ENCODE results near the gene PPP1R36.
A peak's percentile ranks its signal among the peaks of the same experiment; 100 is the strongest.
"Not testable (repeated sequence)": the region's sequence is repeated elsewhere in the genome, so short reads cannot be mapped to it uniquely, and the experiment has no call there.

The PPP1R36 gene, protein sequence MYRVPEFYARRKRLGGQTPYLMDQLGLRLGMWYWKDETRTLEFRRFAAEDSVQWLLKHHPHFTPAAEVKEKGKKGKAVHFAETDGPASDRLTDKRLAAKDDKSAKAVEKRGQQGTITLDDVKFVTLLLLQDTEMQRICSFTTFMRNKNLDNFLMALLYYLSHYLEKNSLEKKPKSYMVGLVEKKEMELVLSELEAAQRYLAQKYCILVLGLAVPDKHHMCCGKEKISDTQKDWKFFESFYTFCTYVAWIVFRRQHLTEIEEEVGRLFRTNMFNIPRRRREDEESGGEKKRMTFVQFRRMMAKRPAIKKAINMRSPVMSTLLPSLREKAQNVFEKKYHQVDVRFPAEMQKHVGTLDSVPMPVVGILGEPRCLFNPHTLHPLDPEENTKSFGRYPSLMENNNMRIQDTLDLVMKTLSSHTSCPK

DNA sequence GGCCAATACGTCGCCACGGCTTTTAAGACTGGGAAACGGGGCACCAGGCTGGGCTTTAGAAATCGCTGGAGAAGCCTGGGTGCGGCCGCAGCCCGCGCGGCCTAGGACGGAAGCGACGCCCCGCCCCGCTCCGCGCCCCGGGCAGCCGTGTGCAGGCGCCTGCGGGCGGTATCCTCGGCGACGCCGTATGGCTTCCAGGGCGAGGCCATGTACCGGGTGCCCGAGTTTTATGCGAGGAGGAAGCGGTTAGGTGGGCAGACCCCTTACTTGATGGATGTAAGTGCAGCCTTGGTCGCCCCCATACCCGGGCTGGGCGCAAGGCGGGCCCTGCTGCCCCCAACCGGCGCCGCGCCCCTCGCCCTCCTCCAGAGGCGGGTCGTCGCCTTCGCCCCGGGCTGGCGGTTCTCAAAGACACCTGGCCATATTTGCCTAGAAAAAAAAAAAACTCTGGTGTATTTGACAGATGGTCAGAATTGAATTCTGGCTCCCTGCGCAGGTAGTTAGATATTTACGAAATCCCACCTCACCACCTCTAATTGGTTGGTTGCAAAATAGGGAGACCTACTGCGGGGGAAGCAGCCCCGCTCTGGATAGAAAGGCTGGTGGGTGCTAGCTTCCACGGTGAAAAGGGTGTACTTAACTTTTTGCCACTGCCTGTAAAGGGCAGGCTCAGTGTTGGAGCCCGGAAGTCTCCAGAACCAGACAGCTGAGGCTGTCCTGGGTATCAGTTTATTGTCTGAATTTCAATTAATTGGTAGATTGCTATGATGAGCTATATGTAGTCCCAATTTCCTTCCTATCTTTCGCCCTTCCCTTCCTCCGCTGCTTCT, at the start of gene PPP1R36:
TSS of gene PPP1R36 (plus strand) at position 171 of the 830 bp plus-strand sequence. CDS start at position 208, 37 bp downstream.
- no peak for DNase-seq (ENCODE audit: low spot score)

DNA sequence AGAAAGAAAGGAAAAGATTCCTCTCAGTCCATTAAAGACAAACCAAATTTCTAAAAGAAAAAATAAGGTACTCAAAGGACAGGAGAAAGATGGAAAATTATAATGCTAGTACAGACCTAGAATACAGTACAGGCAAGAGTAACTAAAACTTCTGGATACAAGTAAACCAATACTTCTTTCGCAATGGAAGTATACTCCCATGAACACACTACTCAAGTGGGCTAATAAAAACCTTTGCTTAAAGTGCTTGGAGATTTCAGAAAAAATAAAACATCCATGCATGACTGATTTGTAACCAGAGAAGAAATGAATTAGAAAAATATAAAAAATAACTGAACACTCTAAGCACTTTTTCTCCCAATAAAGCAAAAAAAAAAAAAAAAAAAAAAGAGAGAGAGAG, 49.7 kb upstream of the PPP1R36 start:
- no peak for DNase-seq (ENCODE audit: low spot score)

DNA sequence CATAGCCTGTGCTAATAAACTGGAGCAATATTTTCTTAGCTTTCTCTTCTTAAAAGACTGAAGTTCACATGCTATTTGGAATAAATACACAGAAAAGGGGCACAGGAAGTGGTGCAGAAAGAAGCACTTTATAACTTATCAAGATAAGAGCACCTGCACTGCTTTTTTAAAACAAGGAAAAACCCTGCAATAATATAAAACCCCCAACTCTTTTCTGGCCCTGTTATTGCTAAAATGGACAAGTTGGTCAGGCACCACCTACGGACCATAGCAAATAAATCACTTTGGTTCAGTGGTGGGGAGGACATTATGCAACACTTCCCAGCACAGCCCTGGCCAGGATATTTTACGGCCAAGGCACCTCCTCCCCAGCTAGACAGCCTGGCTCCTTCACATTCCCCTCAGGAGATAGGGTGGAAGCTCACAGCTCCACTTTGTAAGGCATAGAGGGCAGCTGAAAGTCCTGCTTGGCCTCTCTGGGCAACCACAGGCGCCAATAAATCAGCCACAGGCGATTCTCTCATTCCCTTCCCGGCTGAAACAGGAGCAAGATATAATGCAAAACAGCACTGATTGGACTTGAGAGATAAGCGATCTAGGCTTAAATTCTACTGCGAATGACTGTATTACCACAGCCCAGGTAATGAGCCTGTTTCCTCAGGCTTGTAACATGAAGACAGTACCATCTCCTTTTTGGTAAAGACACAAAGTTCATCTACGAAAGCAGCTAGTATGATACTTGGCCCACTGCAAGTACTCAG, 48.2 kb upstream of the PPP1R36 start:
- DNase-seq (ENCODE audit: low spot score) = peak; percentile 35

DNA sequence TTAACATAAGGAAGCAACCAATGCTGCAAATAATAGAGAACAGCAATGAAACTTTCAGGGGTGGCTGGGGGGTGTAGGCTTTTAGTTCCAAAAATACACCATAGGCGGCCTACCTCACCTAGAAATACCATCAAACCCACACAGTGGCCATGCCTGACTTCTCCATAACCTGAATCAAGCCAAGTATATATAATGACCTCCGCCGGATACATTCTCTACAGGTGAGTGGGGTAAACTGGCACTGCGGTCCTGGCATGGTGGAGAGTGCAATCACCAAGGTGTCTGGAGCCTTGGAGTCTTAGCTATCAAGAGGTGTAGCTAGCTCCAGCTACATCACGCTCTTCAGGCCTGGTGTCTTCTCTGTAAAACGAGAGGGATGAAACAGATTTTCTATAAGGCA, 47.3 kb upstream of the PPP1R36 start:
- no peak for DNase-seq (ENCODE audit: low spot score)

DNA sequence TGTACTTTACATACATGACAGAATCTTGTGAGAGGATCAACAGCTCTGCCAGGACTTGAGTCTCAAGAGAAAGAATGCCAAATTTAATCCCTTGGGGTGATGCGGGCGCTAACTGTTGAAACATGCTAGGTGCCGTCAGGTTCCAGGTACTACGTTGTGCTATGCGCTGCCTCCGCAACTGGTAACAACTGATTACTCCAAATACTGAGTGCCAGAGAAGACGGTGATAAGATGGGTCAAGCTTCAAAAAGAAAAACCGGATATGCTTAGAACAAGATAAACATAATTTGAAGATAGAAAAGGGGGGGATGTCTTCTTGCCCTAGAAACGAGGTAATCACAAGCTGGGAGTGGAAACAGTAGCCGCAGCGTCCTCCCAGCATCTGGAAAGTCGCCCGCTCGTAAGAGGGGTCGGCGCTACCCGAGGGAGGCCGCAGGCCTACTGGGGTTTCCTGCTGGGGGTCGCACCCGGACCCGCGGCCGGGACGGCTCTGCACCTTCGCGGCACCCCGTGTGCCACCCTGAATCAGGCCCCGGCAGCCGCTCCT, 46.8 kb upstream of the PPP1R36 start:
- peak; percentile 17 for DNase-seq (ENCODE audit: low spot score)

DNA sequence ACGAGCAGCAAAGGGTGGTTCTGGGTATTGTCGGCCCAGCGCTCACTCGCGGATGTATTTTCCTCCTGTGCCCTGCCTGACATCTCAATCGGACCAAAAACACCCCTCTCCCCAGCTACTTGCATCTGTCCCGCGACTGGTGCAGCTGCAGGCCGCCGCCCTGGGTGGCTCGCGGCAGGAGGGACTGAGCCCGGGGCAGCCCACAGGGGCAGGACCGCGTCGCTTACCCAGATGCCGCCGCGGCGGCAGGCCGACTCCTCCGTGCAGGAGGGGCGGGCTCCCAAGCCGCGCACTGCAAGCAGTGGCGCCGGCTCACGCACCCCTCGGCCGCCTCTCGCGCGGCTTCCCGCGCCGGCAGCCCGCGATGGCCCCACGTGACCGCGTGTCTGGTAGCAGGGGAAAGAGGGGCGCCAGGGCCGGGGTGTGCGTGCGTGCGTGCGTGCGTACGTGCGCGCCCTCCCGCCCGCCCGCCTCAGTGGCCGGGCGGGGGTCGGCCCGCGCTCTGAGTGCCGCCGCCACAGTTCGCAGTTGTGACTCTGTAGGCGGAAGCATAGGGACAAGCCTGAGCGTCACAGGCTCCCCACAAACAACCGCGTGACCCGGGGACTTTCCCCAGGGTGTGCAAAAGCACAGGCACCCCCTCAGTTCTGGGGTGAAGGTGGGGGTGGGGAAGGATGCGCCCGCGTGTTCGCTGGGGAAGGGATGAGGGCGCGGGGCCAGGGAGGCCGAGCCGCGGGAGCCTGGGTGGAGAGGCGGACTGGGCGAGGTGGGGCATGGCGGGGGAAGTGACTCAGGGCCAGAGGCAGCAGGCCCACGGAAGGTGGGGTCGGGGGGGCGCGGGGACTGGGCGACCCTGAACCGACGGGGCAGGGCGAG, 46.1 kb upstream of the PPP1R36 start, which contains the start of gene ZBTB25:
TSS of gene ZBTB25 (minus strand) at position 405 of the 876 bp plus-strand sequence. CDS start 13,305 bp downstream, outside the sequence.
- peak; percentile 82 for DNase-seq (ENCODE audit: low spot score)

DNA sequence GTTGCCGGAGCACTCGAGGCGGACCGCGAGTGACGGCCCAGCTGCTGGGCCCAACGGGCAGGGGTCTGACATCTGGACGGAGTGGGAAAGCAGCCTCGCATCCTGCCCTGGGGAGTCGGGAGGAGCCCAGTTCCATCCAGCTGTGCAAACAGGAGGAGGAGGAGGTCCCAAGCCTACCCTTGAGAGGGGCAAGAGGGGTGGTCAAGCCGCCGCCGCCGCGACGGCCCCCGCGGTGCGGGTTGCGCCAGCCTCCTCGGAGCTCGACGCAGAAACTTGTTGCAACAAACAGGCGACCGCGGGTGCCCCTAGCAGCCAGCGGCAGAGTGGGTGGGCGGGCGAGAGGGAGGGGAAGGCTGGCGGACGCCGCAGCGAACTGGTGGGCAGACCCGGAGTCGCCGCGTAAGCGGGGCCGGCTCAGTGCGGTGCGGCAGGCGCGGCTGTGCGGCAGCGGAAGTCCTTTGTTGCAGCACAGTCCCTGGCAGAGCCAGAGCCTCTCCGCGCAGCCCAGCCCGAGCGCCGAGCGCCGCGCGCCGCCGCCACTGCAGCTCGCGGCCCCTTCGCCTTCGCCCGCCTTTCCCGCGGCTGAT, 45.4 kb upstream of the PPP1R36 start, which contains the start of gene ZBTB1:
TSS of gene ZBTB1 (plus strand) at position 461 of the 587 bp plus-strand sequence. CDS start 16,735 bp downstream, outside the sequence.
- DNase-seq (ENCODE audit: low spot score) = peak; percentile 76

DNA sequence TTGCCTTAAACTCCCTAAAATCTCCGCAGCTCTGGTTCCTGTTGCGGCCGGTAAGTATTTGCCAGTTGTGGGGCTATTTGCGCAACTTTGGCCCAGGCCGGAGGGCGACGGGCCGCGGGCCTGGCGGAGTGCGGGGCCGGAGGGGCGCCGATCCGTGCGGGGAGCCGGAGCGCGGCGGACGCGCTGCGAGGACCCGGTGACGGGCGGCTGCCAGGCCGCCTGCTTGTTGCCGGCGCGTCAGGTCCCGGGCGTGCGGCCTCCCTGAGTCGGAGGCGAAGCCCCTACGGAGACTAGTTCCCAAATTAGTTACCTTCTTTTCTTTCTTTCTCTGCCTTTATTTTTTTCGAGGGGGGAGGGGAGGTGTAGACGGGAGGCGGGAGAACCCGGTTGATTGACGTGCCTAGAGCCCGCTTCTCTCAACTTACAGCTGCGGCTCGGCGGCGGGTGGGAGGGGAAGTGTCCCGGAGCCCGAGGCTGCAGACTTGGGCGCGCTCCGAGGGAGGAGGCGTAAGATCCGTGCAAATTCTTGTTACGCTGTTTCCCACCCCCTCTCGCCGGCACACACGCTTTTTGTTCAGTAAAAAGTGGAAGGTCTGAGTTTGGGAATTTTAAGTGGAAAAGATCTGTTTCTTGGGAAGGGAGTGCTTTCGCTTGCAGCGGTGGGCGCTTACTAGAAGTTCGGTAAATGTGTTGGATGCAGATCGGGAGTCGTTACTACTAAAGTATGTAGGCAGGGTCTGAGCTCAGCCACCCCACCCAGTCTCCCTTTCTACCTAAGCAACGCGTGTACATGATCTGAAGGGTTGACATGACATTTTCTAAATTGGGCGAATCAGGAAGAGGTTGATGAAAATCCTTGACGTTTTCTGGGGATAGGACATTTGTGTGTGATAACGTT, 44.6 kb upstream of the PPP1R36 start:
- DNase-seq (ENCODE audit: low spot score) = peak; percentile 84

DNA sequence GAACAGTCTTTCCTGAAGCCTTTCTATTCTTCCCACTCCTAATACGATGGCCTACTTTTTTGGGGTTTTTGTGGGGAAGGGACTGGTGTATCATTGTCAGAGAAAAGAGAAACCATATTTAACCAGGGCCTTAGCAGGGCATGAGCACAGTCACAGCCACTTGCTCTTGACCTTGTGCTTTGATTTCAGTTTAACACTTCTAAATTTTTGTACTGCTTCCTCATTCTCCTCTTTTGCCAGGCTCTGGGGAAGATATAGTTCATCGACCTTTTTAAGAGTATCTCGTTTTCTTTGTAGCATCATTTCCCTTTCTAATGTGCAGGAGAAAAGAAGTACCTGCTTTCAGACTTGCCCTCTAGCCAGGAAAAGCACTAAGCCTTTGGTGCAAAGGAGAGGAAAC, 43.0 kb upstream of the PPP1R36 start:
- no peak for DNase-seq (ENCODE audit: low spot score)

DNA sequence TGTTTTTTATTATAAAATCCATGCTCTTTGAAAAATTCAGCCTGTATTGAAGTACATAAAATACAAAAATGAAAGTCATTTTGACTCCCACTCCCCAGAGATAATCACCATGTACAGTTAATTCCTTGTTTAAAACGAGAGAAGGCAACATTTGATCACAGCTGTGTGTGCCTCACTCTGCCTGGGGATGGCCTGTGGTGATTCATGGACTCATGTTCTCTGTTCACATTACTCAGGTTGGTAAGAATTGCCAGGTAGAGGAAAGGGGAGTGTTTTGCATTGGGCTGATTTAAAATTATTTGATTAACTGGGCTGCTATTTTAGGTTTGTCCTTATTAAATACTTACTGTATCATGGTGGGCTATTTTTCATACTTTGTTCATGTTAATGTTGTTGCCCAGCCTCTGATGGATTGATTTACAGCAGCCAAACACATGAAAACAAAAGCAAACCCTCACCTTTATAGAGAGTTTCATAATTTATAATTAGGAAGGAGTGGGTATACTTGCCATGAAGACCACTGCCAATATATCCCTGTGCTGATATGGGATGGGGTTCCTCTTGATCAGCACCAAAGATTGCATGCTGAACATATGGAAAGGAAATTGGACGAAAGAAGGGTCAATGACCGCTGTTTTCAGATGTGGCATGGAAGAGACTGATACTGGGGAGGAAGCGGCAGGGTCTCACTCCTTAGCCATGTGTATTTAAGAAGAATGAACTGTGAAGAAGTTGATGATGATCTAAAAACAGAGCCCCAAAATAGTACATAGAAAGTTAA, 42.2 kb upstream of the PPP1R36 start:
- DNase-seq (ENCODE audit: low spot score) = peak; percentile 9

DNA sequence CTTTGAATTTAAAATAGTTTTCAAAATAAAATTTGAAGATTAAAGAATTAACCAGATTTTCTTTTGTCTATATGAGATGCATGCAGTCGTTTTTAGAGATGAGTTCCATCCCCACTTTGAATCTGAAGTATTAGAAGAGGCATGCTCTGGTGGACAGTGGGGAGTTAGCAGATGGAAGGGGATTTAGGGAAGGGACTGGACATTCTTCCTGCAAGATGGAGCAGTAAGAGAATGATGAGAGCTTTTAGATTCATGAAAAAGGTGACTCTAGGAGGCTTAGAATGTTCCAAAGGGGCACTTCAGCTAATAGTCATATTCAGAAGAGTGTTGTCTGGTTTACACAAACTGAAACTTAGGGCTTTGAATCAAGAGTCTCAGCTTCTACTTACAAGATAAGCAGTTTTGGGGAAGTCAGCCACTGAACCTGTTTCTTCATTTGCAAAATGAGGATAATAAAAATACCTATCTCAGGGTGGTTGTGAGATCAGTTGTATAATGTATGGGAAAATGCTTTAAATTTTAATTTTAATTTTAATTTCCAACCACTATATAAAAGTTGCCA, 41.5 kb upstream of the PPP1R36 start:
- no peak for DNase-seq (ENCODE audit: low spot score)

DNA sequence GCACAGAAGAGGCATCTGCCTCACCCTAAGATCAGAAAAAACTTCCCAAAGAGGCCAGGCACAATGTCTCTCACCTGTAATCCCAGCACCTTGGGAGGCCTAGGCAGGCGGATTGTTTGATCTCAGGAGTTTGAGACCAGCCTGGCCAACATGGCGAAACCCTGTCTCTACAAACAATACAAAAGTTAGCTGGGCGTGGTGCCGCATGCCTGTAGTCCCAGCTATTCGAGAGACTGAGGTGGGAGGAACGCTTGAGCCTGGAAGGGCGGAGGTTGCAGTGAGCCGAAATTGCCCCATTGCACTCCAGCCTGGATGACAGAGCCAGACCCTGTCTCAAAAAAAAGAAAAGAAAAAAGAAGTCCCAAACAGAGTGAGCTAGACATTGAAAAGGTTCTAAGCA, 40.7 kb upstream of the PPP1R36 start:
- DNase-seq (ENCODE audit: low spot score) = no peak

DNA sequence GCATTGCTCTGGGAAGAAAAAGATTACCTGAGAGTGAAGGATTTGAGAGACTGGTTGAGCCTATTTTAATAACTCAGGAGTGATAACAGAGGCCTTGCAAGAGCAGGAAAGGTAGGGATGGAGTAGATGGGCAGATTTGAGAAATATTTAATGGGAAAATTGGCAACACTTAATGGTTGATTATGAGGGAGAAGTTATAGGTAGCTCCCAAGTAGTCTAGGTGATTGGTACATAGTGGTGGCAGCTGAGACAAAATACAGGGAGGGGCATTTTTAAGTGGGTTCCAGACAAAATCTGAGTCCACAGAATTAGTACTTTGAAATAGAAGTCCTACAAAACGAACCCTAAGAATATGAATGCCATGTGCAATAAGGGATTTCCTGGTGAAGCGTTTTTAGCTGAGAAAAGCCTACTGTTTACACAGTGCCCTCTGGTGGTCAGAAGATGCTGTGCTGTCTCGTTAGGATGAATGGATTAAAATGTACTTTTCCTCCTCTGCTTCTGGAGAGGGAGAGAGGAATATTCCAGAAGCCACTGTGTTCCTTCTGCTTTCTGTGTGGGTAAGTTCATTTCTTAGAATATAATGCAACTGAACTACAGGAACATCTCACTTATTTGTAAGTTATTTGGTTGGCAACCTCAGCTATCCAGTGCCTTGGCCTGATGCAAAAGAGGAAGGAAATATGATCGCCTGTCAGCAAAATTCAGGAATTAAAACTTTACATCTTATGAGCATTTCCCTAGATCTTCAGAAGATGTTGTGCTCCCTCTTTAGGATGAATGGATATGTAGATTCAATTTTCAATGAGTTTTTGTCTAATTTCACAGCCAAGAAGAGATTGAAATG, 38.7 kb upstream of the PPP1R36 start:
- peak; percentile 39 for DNase-seq (ENCODE audit: low spot score)

DNA sequence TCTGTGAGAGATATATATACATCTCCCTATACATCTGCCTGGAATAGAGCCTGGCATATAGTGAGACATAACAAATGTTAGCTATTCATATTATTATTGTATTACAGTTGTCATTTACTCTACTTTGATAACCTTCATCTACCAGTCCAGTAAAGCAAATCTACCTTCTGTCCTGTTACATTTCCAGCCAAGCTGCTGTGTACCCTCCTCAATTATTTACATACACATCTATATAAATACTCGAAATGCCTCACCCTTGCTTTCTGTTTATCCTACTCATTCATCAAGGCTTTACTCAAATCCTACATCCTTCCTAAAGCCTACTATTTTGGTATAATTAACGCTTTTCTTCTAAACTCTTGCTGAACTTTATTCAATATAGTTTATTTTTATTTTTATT, 36.5 kb upstream of the PPP1R36 start:
- no peak for DNase-seq (ENCODE audit: low spot score)

DNA sequence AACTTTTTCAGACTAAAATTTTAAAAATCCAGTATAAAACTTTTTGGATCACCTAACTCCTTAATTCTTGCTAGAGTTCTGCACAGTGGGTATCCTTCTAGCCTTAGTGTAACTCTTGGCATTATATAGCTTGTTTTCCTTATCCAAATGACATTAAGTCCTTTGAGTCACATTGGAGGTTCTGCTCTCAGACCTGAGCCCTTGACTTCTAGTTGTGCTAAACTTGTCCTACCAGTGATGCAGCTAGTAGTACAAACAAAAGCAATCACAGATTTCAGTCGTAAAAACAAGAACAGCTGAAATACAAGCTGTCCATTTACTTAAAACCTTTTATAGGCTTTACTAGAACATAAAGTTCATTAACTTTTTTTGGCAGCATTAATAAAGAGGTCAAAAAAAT, 34.7 kb upstream of the PPP1R36 start:
- no peak for DNase-seq (ENCODE audit: low spot score)

DNA sequence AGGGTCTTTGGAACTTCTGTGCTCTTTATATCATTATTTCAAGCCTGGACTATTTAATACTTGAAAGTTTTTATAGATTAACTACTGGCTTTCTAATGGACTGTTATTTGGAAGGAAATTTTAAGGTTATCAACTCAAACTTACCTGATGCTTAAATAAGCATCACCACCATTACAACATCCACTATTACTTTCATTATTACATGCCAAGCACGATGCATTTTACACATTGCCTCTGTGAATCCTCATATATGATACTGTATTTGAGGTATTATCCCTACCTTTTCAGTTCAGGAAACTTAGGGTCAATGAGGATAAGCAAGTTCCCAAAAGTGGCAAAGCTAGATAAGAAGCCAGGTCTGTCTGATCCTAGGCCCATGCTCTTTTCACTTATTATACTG, 32.8 kb upstream of the PPP1R36 start:
- no peak for DNase-seq (ENCODE audit: low spot score)

DNA sequence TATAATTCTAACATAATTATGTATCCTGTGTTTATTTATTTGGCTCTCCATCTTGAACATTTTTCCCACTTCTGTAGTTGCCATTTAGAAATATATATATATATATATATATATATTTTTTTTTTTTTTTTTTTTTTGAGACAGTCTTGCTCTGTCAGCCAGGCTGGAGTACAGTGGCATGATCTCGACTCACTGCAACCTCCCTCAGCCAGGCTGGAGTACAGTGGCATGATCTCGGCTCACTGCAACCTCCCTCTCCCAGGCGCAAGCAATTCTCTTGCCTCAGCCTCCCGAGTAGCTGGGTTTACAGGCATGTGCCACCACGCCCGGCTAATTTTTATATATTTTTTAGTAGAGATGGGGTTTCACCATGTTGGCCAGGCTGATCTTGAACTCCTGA, 32.1 kb upstream of the PPP1R36 start:
- DNase-seq (ENCODE audit: low spot score) = not testable (repeated sequence)
